Esophagus muscularis mucosa (tissue), 3 donors: ENCODE results near the gene PDZRN3.

Source experiments
- CTCF ChIP-seq, 3 experiments: fragments of 200-600 bp in 2 of 3; fragments of 450-650 bp in 1 of 3; sonication (generic) in 2 of 3; IDR thresholded peaks; one replicate each; pipeline ENCODE4 v1.5.1; 2017 to 2019; ENCODE audit warnings: antibody characterized with exemption in 3 of 3, mild to moderate bottlenecking in 2 of 3, moderate library complexity in 1 of 3
- POLR2A ChIP-seq: fragments of 450-650 bp; IDR thresholded peaks from one replicate; pipeline ENCODE4 v1.6.1; 2017; ENCODE audit warnings: antibody characterized with exemption, moderate library complexity, mild to moderate bottlenecking, low read depth
- POLR2AphosphoS5 ChIP-seq, 2 donors: sonication (generic); formaldehyde crosslinking; IDR thresholded peaks; one replicate each; pipeline ENCODE4 v1.6.1; 2017; ENCODE audit warnings: antibody characterized with exemption in 2 of 2

GRCh38 chr3:73592154-73593144, 32.3 kb downstream of the PDZRN3 start:
- TF ChIP-seq CTCF (IDR thresholded peaks at IDR 0.05) (no peak), POLR2A (no peak), POLR2AphosphoS5 (IDR thresholded peaks at IDR 0.05) (no peak)
